GM11168 (cell line): ENCODE results near the gene UBQLN1.
"Not testable (repeated sequence)": the region's sequence is repeated elsewhere in the genome, so short reads cannot be mapped to it uniquely, and the experiment has no call there.

ENCODE experiments used
- in situ Hi-C: fragments of 300-500 bp; cut with MboI; formaldehyde crosslinking; loops from one replicate; pipeline ENCODE4 v1.12.0; 2022; ENCODE audit warnings: low sequenced_read_pairs; ENCODE audit not compliant: unreplicated experiment

UBQLN1 gene

GRCh38 chr9:83707768-83708514 lies at the start of gene UBQLN1:
UBQLN1 (minus strand) TSS chr9:83707958; CDS start chr9:83707679, 279 bp downstream.
- in situ Hi-C loops: no loop called here

- in situ Hi-C loops: no loop called here
Observed at GRCh38 chr9:83754383-83754977, 46.7 kb upstream of the UBQLN1 start.

- in situ Hi-C loops: no loop called here
Observed at GRCh38 chr9:83749706-83750105, 41.9 kb upstream of the UBQLN1 start.

- in situ Hi-C loops: no loop called here
Observed at GRCh38 chr9:83744206-83744605, 36.4 kb upstream of the UBQLN1 start.

- in situ Hi-C loops: no loop called here
Observed at GRCh38 chr9:83733739-83734138, 26.0 kb upstream of the UBQLN1 start.

- in situ Hi-C loops: not testable (repeated sequence)
Observed at GRCh38 chr9:83728591-83729368, 21.0 kb upstream of the UBQLN1 start.

GRCh38 chr9:83724436-83724835 lies 16.7 kb upstream of the UBQLN1 start:
- in situ Hi-C loops: no loop called here

- in situ Hi-C loops: no loop called here
Observed at GRCh38 chr9:83722726-83723495, 15.2 kb upstream of the UBQLN1 start.

- in situ Hi-C loops: no loop called here
Observed at GRCh38 chr9:83721509-83721908, 13.8 kb upstream of the UBQLN1 start.

GRCh38 chr9:83715794-83716193 lies 8.0 kb upstream of the UBQLN1 start:
- in situ Hi-C loops: no loop called here

- in situ Hi-C loops: no loop called here
Observed at GRCh38 chr9:83715221-83715620, 7.5 kb upstream of the UBQLN1 start.

- in situ Hi-C loops: no loop called here
Observed at GRCh38 chr9:83714329-83714728, 6.6 kb upstream of the UBQLN1 start.

GRCh38 chr9:83708515-83709158 lies 879 bp upstream of the UBQLN1 start:
- in situ Hi-C loops: no loop called here

- in situ Hi-C loops: no loop called here
Observed at GRCh38 chr9:83707518-83707767, 315 bp downstream of the UBQLN1 start.

- in situ Hi-C loops: no loop called here
Observed at GRCh38 chr9:83706676-83707517, 861 bp downstream of the UBQLN1 start.

- in situ Hi-C loops: not testable (repeated sequence)
Observed at GRCh38 chr9:83705219-83705651, 2.5 kb downstream of the UBQLN1 start.

- in situ Hi-C loops: no loop called here
Observed at GRCh38 chr9:83701769-83702168, 6.0 kb downstream of the UBQLN1 start.

- in situ Hi-C loops: no loop called here
Observed at GRCh38 chr9:83701286-83701685, 6.5 kb downstream of the UBQLN1 start.

- in situ Hi-C loops: no loop called here
Observed at GRCh38 chr9:83699615-83700014, 8.1 kb downstream of the UBQLN1 start.
